RPMI8226 (cell line): Measurements from ENCODE around the gene TMEM138.

Source experiments
- DNase-seq: peaks from one replicate; pipeline ENCODE4 v3.0.0-alpha.2; 2015

The TMEM138 gene

GRCh38 chr11:61411589-61411988 is 49.4 kb downstream of the TMEM138 start:
- DNase-seq: no peak

DNA sequence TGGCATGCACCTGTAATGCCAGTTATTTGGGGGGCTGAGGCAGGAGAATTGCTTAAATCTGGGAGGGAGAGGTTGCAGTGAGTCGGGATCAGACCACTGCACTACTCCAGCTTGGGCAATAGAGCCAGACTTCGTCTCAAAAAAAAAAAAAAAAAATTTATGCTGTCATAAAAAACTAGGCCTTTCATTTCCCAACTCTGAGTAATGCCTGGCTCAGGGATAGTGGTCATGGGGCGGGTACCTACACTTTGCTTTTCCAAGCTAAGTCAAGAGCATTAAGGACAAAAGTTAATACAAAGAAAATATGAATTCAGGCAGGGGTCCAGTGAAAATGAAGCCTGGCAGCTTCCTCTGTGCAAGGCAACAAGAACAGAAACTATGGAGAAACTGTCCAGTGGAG is 51.3 kb downstream of the TMEM138 start:
- no peak for DNase-seq

DNA sequence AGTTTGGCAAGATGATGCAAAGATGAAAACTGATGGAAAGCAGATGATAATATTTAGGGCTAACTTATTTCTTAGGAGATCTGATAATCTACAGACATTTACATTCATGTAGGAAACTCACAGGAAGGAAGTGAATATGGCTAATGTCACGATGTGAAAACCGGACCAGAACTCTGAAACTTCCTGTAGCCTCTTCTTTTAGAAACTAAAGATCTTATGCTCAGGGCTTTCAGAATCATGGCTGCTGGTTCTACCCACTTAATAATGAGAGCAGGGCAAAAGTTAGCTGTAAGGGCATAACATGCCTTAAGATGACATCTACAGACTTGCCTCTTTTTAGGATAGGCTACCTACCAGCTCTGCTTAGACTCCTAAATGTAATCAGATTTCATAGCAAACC is 52.4 kb downstream of the TMEM138 start:
- no peak for DNase-seq

DNA sequence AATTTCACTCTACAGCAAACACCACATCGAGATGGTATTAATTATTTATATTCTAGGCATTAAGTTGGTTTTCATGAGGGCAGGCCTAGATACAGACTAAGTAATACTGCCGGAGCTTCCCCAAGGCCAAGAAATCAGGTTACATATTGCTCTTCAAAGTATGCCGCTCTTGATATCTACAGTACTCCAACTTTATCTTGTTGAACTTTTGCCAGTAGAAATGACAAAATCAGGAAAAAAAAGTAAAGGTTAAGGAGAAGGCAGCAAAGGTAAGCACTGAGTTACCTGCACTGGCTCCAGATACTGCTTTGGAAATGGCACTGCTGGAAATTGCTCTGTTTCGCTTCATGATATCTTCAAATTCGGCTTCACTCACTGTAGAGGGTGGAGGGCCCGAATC is 53.2 kb downstream of the TMEM138 start:
- no peak for DNase-seq

- no peak for DNase-seq
Measured at GRCh38 chr11:61416941-61417340, 54.8 kb downstream of the TMEM138 start.

- no peak for DNase-seq
Measured at GRCh38 chr11:61417670-61418069, 55.5 kb downstream of the TMEM138 start.

- no peak for DNase-seq
Measured at GRCh38 chr11:61418136-61418535, 56.0 kb downstream of the TMEM138 start.
